HepG2 (cell line): Measurements from ENCODE around the gene TEKT3. TPM values are rescaled to one million over a fixed set of nuclear protein-coding genes. Genes with fewer than 3 reads are reported as not detected.

Experiments
- CBFB ChIP-seq: sonication (generic); formaldehyde crosslinking; IDR thresholded peaks from 2 replicates; pipeline ENCODE4 v1.4.0; 2020; ENCODE audit warnings: missing genetic modification reagents
- PHF5A ChIP-seq: IDR thresholded peaks from one replicate; pipeline ENCODE4 v1.6.1; 2018; ENCODE audit warnings: low read depth, missing genetic modification reagents; ENCODE audit not compliant: unreplicated experiment
- RBM22 ChIP-seq: fragments of 200-400 bp; formaldehyde crosslinking; optimal IDR thresholded peaks from 2 replicates; pipeline ENCODE3; 2017; ENCODE audit warnings: mild to moderate bottlenecking, low read length, moderate library complexity
- TBL1XR1 ChIP-seq: fragments of 150-350 bp; IDR thresholded peaks from 2 replicates; pipeline ENCODE4 v1.6.1; 2014; ENCODE audit warnings: borderline replicate concordance, low read length; ENCODE audit not compliant: partially characterized antibody
- YEATS4 ChIP-seq: sonication (generic); formaldehyde crosslinking; IDR thresholded peaks from 2 replicates; pipeline ENCODE4 v1.4.0; 2020; ENCODE audit warnings: missing genetic modification reagents, borderline replicate concordance
- ZNF674 ChIP-seq: sonication (generic); formaldehyde crosslinking; IDR thresholded peaks from 2 replicates; pipeline ENCODE4 v1.5.0; 2020; ENCODE audit warnings: low read depth, mild to moderate bottlenecking, missing genetic modification reagents
- ZSCAN9 ChIP-seq: IDR thresholded peaks from 2 replicates; pipeline ENCODE4 v1.6.1; 2016; ENCODE audit warnings: borderline replicate concordance
- polyA plus RNA-seq, 8 experiments: library from polyadenylated mRNA; depleted of rRNA in 3 of 8; stranded (reverse) in 7 of 8; unstranded in 1 of 8; fragments of >200 nt; fragmentation: Illumina TruSeq in 4 of 8; extraction: Trizol in 4 of 8; gene quantifications; 2 replicates each; pipeline versions ENCODE4 v1.2.1 to v1.2.3, GENCODE V29; 2011 to 2016; ENCODE audit warnings: low read depth in 4 of 8, missing spikeins in 1 of 8, mixed read lengths in 1 of 8; ENCODE audit not compliant: insufficient read depth in 1 of 8
- total RNA-seq, 5 experiments: library from RNA; depleted of rRNA; stranded (reverse); fragments of >200 nt; fragmentation: Illumina TruSeq; extraction: Trizol; gene quantifications; 2 replicates each; pipeline ENCODE4 v1.2.3, GENCODE V29; 2016; ENCODE audit warnings: low read depth in 1 of 5
- TF ChIP-seq, protein P1 (sequence below): IDR thresholded peaks from 2 replicates; pipeline ENCODE4 v1.6.1; 2012; ENCODE audit warnings: low read length, improper control_type of control experiment
- TF ChIP-seq, protein P2 (sequence below): IDR thresholded peaks from 2 replicates; pipeline ENCODE4 v1.6.1; 2016; ENCODE audit warnings: low read depth, borderline replicate concordance
- TF ChIP-seq, protein P3 (sequence below): sonication (generic); formaldehyde crosslinking; IDR thresholded peaks from 2 replicates; pipeline ENCODE4 v1.4.0; 2020; ENCODE audit warnings: missing genetic modification reagents
- TF ChIP-seq, protein P4 (sequence below): sonication (generic); formaldehyde crosslinking; IDR thresholded peaks from 2 replicates; pipeline ENCODE4 v1.4.0; 2020; ENCODE audit warnings: mild to moderate bottlenecking, missing genetic modification reagents
- TF ChIP-seq, protein P5 (sequence below): IDR thresholded peaks from 2 replicates; pipeline ENCODE4 v1.6.1; 2016; ENCODE audit warnings: mild to moderate bottlenecking
- TF ChIP-seq, protein P6 (sequence below): IDR thresholded peaks from 2 replicates; pipeline ENCODE4 v1.6.1; 2016; ENCODE audit warnings: missing genetic modification reagents, missing compliant biosample characterization
- TF ChIP-seq, protein P7 (sequence below): sonication (generic); formaldehyde crosslinking; IDR thresholded peaks from 2 replicates; pipeline ENCODE4 v1.4.0; 2020; ENCODE audit warnings: missing genetic modification reagents

TEKT3 gene
- total and polyA plus RNA-seq, 2 of the 13 experiments (the other 11 are each of a cell fraction or from before 2014, with no cell fraction given), result 0.58 to 0.82 TPM

DNA sequence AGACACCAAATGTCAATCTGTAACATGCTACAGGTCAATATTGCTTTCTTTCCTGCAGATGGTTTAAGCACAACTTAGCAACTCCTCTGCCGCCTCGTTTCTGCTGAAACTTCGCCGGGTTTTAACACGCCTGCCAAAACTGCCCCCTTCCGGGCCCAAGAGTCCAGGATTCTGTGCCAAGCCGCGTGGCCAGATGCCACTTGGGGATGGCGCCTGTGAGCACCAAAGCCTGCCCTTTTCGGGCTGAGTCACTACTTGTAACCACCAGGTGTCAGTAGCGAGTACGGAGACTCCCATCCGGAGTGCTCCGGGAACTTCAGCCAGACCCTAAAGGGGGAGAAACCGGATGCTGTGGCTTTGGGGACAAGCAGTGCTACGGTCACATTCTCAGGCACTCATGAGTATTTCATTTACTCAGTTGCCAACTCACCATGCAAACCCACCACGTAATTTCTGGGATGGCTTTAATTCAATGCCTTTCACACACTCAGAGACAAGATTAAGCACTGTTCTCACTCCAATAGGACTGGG, 84.1 kb downstream of the TEKT3 start (continued):
- TF ChIP-seq, protein P1, sequence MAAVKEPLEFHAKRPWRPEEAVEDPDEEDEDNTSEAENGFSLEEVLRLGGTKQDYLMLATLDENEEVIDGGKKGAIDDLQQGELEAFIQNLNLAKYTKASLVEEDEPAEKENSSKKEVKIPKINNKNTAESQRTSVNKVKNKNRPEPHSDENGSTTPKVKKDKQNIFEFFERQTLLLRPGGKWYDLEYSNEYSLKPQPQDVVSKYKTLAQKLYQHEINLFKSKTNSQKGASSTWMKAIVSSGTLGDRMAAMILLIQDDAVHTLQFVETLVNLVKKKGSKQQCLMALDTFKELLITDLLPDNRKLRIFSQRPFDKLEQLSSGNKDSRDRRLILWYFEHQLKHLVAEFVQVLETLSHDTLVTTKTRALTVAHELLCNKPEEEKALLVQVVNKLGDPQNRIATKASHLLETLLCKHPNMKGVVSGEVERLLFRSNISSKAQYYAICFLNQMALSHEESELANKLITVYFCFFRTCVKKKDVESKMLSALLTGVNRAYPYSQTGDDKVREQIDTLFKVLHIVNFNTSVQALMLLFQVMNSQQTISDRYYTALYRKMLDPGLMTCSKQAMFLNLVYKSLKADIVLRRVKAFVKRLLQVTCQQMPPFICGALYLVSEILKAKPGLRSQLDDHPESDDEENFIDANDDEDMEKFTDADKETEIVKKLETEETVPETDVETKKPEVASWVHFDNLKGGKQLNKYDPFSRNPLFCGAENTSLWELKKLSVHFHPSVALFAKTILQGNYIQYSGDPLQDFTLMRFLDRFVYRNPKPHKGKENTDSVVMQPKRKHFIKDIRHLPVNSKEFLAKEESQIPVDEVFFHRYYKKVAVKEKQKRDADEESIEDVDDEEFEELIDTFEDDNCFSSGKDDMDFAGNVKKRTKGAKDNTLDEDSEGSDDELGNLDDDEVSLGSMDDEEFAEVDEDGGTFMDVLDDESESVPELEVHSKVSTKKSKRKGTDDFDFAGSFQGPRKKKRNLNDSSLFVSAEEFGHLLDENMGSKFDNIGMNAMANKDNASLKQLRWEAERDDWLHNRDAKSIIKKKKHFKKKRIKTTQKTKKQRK, result no peak
- TF ChIP-seq, protein P2, sequence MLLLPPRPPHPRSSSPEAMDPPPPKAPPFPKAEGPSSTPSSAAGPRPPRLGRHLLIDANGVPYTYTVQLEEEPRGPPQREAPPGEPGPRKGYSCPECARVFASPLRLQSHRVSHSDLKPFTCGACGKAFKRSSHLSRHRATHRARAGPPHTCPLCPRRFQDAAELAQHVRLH (CRISPR knock-in tag), result 0 out of 2 replicates have a peak, but pooled peaks have one; percentile 26
- TF ChIP-seq, protein P3, sequence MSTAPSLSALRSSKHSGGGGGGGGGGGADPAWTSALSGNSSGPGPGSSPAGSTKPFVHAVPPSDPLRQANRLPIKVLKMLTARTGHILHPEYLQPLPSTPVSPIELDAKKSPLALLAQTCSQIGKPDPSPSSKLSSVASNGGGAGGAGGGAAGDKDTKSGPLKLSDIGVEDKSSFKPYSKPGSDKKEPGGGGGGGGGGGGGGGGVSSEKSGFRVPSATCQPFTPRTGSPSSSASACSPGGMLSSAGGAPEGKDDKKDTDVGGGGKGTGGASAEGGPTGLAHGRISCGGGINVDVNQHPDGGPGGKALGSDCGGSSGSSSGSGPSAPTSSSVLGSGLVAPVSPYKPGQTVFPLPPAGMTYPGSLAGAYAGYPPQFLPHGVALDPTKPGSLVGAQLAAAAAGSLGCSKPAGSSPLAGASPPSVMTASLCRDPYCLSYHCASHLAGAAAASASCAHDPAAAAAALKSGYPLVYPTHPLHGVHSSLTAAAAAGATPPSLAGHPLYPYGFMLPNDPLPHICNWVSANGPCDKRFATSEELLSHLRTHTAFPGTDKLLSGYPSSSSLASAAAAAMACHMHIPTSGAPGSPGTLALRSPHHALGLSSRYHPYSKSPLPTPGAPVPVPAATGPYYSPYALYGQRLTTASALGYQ (CRISPR knock-in tag), result peak; percentile 32; the same call in 1 of the 2 replicates
- TF ChIP-seq TBL1XR1 (no peak), YEATS4 (peak; percentile 35; the same call in 1 of the 2 replicates), ZNF674 (CRISPR knock-in tag) (no peak), RBM22 (no peak), PHF5A (CRISPR knock-in tag) (no peak), CBFB (0 out of 2 replicates have a peak, but pooled peaks have one; percentile 17), ZSCAN9 (CRISPR knock-in tag) (0 out of 2 replicates have a peak, but pooled peaks have one; percentile 38)
- TF ChIP-seq, protein P4, sequence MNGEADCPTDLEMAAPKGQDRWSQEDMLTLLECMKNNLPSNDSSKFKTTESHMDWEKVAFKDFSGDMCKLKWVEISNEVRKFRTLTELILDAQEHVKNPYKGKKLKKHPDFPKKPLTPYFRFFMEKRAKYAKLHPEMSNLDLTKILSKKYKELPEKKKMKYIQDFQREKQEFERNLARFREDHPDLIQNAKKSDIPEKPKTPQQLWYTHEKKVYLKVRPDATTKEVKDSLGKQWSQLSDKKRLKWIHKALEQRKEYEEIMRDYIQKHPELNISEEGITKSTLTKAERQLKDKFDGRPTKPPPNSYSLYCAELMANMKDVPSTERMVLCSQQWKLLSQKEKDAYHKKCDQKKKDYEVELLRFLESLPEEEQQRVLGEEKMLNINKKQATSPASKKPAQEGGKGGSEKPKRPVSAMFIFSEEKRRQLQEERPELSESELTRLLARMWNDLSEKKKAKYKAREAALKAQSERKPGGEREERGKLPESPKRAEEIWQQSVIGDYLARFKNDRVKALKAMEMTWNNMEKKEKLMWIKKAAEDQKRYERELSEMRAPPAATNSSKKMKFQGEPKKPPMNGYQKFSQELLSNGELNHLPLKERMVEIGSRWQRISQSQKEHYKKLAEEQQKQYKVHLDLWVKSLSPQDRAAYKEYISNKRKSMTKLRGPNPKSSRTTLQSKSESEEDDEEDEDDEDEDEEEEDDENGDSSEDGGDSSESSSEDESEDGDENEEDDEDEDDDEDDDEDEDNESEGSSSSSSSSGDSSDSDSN, result peak; percentile 34; the same call in 1 of the 2 replicates
- TF ChIP-seq, protein P5, sequence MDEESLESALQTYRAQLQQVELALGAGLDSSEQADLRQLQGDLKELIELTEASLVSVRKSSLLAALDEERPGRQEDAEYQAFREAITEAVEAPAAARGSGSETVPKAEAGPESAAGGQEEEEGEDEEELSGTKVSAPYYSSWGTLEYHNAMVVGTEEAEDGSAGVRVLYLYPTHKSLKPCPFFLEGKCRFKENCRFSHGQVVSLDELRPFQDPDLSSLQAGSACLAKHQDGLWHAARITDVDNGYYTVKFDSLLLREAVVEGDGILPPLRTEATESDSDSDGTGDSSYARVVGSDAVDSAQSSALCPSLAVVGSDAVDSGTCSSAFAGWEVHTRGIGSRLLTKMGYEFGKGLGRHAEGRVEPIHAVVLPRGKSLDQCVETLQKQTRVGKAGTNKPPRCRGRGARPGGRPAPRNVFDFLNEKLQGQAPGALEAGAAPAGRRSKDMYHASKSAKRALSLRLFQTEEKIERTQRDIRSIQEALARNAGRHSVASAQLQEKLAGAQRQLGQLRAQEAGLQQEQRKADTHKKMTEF (CRISPR knock-in tag), result peak; percentile 55; the same call in 1 of the 2 replicates
- TF ChIP-seq, protein P6, sequence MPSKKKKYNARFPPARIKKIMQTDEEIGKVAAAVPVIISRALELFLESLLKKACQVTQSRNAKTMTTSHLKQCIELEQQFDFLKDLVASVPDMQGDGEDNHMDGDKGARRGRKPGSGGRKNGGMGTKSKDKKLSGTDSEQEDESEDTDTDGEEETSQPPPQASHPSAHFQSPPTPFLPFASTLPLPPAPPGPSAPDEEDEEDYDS (CRISPR knock-in tag), result 0 out of 2 replicates have a peak, but pooled peaks have one; percentile 12
- TF ChIP-seq, protein P7, sequence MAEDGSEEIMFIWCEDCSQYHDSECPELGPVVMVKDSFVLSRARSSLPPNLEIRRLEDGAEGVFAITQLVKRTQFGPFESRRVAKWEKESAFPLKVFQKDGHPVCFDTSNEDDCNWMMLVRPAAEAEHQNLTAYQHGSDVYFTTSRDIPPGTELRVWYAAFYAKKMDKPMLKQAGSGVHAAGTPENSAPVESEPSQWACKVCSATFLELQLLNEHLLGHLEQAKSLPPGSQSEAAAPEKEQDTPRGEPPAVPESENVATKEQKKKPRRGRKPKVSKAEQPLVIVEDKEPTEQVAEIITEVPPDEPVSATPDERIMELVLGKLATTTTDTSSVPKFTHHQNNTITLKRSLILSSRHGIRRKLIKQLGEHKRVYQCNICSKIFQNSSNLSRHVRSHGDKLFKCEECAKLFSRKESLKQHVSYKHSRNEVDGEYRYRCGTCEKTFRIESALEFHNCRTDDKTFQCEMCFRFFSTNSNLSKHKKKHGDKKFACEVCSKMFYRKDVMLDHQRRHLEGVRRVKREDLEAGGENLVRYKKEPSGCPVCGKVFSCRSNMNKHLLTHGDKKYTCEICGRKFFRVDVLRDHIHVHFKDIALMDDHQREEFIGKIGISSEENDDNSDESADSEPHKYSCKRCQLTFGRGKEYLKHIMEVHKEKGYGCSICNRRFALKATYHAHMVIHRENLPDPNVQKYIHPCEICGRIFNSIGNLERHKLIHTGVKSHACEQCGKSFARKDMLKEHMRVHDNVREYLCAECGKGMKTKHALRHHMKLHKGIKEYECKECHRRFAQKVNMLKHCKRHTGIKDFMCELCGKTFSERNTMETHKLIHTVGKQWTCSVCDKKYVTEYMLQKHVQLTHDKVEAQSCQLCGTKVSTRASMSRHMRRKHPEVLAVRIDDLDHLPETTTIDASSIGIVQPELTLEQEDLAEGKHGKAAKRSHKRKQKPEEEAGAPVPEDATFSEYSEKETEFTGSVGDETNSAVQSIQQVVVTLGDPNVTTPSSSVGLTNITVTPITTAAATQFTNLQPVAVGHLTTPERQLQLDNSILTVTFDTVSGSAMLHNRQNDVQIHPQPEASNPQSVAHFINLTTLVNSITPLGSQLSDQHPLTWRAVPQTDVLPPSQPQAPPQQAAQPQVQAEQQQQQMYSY, result peak; percentile 65; the same call in 1 of the 2 replicates
